Measurements from ENCODE around the gene FLVCR2. TPM values are rescaled to one million over a fixed set of nuclear protein-coding genes. Genes with fewer than 3 reads are reported as not detected.
A peak's percentile ranks its signal among the peaks of the same experiment; 100 is the strongest.

FLVCR2 gene
- total RNA-seq: 42.4 TPM
- long read RNA-seq, transcript FLVCR2-201 (10 exons, 3,632 nt): major isoform, 31 of 65 reads
- long read RNA-seq, partial matches to known transcripts: 17 of 65 reads
- long read RNA-seq, other reads (novel, unspliced or antisense): 14 of 65 reads

GRCh38 chr14:75578102-75578785, at the start of gene FLVCR2:
Gene FLVCR2 (plus strand): TSS chr14:75578620. CDS start chr14:75578973, 353 bp downstream.
- H3K4me3 ChIP-seq: peak within 1 kb of the TSS; percentile 65
- DNase-seq (peak; percentile 92), ATAC-seq (peak; percentile 90 to 93)
- intact Hi-C loops (cut with DNase I): loop anchor here (5.0 kb wide), 1 partner anchor 74 kb away; no protein-coding TSS in a partner anchor
- no peak for TF ChIP-seq CTCF (IDR thresholded peaks at IDR 0.05)
- peaks cover 20% of the 10 kb centered on the region for H3K4me1 ChIP-seq
- H3K9me3 ChIP-seq: no peaks in the 10 kb centered on the region
- H3K36me3 ChIP-seq: no peaks in the 10 kb centered on the region
- H3K27me3 ChIP-seq (ENCODE audit: low read depth): no peaks in the 10 kb centered on the region
- peak within 1 kb of the TSS; percentile 80 for H3K27ac ChIP-seq

GRCh38 chr14:75531256-75531655, 47.2 kb upstream of the FLVCR2 start:
- peaks cover 10% of the 10 kb centered on the region for H3K4me1 ChIP-seq
- H3K4me3 ChIP-seq: no peak overlapping the region
- intact Hi-C loops (cut with DNase I): no loop called here
- no peaks in the 10 kb centered on the region for H3K27me3 ChIP-seq (ENCODE audit: low read depth)
- DNase-seq (no peak), ATAC-seq (no peak)
- no peak for TF ChIP-seq CTCF (IDR thresholded peaks at IDR 0.05)
- H3K9me3 ChIP-seq: no peaks in the 10 kb centered on the region
- H3K27ac ChIP-seq: no peak overlapping the region
- no peaks in the 10 kb centered on the region for H3K36me3 ChIP-seq

GRCh38 chr14:75531660-75532317, 46.6 kb upstream of the FLVCR2 start:
- TF ChIP-seq CTCF (IDR thresholded peaks at IDR 0.05): no peak
- DNase-seq (no peak), ATAC-seq (no peak)
- peaks cover 12% of the 10 kb centered on the region for H3K4me1 ChIP-seq
- H3K27me3 ChIP-seq (ENCODE audit: low read depth): no peaks in the 10 kb centered on the region
- H3K36me3 ChIP-seq: no peaks in the 10 kb centered on the region
- H3K4me3 ChIP-seq: no peak overlapping the region
- intact Hi-C loops (cut with DNase I): no loop called here
- no peaks in the 10 kb centered on the region for H3K9me3 ChIP-seq
- no peak overlapping the region for H3K27ac ChIP-seq

- ATAC-seq (peak in 1 of 2 donors; percentile 60), DNase-seq (no peak)
- intact Hi-C loops (cut with DNase I): no loop called here
- TF ChIP-seq CTCF (IDR thresholded peaks at IDR 0.05): no peak
- H3K9me3 ChIP-seq: no peaks in the 10 kb centered on the region
- H3K27ac ChIP-seq: peak overlapping the region; percentile 41
- H3K4me3 ChIP-seq: no peak overlapping the region
- H3K4me1 ChIP-seq: peaks cover 19% of the 10 kb centered on the region
- H3K36me3 ChIP-seq: no peaks in the 10 kb centered on the region
- H3K27me3 ChIP-seq (ENCODE audit: low read depth): no peaks in the 10 kb centered on the region
Measured at GRCh38 chr14:75533791-75534555, 44.4 kb upstream of the FLVCR2 start.

- Histone ChIP-seq H3K4me1 (peaks cover 19% of the 10 kb centered on the region), H3K9me3 (no peaks in the 10 kb centered on the region), H3K27ac (peak overlapping the region; percentile 41), H3K36me3 (no peaks in the 10 kb centered on the region), H3K27me3 (ENCODE audit: low read depth) (no peaks in the 10 kb centered on the region), H3K4me3 (no peak overlapping the region)
- DNase-seq (no peak), ATAC-seq (no peak)
- TF ChIP-seq CTCF (IDR thresholded peaks at IDR 0.05): no peak
- intact Hi-C loops (cut with DNase I): no loop called here
Measured at GRCh38 chr14:75535164-75535898, 43.1 kb upstream of the FLVCR2 start.

All from lower lobe of right lung (tissue), 2 donors.